NCI-H1694 treated with DMSO at 0.1 percent for 48 hours (cell line): Measurements from ENCODE around the gene MRGPRF.

ENCODE experiments used
- DNase-seq: peaks from one replicate; lab custom pipeline; 2025; lab: John Stamatoyannopoulos, UW

The MRGPRF gene

DNA sequence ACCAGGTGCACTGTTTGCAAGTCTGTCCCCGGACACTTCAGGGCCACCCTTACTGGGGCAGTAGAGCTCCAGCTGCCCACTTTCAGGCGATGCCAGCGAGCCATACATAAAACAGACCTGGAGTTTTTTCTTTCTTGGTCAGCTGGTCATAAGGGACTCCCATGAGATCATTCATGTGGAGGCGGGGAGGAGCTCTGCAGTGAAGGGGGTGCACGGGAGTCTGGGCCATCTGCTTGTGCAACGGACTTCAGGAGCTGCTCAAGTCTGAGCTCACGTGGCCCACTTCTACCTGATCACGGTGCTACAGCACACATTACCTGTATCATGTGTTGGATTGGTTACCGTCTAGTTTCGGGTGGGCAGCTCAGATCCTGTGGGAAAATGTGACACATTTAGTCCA, 9.2 kb upstream of the MRGPRF start:
- DNase-seq, result no peak

DNA sequence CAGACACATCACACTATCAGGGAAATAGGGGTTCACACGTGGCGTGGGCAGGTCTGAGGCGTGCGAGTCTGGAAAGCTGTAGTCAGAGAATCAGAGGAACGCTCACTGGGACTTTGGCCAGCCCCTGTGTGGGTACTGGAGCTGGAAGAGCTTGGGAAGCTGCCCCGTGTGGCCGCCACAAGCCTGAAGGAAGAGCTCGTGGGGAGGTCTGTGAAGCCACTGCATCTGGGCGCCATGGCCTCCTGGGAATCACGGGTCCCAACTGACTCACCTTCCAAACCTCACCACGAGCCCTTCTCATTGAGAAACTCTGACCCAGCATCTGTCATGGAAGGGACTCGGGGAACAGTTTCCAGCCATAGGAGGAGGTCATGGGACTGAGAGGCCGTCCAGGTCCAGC, 5.9 kb upstream of the MRGPRF start:
- no peak for DNase-seq

DNA sequence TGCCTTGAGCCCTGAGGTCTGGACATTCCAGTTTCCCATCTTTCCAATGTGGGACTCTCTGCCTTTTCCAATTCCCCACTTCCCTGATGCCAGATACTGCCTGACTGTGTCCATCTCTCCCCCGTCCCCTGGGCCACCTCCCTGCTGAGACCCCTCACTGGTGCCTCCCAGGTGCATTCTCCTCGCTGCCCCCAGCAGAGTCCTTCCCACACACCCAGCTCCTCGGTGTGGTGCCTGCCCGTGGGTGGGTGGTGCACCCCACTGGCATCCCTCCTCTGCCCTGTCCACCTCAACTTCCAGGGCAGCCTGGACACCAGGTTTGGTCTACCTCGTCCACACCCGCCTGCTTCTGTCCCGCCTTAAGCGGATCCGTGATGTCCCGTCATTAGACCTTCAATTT, 4.9 kb upstream of the MRGPRF start:
- DNase-seq, result no peak

DNA sequence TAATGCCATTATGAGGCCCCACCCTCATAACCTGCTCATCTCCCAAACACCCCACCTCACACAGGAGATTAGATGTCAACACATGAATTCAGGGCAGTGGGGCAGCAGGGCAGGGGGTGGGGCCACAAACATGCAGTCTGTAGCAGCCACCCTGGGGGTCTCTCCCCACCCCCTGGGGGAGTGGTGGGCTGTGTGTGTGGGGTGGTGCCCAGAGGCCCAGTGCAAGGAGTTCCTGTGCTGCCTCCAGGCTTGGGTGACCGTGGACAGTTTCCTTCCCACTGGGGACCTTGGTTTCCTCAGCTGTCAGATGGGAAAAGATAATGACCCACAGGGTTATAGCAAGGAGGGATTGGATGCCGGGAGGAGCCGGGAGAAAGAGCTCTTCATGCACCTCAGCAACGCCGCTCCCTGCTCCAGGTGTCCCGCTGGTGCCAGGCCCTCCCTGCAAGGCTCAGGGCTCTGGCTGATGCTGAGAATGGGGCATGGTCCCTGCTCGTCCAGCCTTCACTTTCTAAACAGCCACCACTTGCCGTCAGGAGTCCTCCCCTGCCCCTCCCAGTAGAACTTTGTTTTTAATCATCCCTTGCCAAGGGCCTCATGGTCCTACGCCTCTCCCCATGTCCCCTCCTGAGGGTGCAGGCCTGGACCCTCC, 2.0 kb upstream of the MRGPRF start:
- DNase-seq, result no peak

DNA sequence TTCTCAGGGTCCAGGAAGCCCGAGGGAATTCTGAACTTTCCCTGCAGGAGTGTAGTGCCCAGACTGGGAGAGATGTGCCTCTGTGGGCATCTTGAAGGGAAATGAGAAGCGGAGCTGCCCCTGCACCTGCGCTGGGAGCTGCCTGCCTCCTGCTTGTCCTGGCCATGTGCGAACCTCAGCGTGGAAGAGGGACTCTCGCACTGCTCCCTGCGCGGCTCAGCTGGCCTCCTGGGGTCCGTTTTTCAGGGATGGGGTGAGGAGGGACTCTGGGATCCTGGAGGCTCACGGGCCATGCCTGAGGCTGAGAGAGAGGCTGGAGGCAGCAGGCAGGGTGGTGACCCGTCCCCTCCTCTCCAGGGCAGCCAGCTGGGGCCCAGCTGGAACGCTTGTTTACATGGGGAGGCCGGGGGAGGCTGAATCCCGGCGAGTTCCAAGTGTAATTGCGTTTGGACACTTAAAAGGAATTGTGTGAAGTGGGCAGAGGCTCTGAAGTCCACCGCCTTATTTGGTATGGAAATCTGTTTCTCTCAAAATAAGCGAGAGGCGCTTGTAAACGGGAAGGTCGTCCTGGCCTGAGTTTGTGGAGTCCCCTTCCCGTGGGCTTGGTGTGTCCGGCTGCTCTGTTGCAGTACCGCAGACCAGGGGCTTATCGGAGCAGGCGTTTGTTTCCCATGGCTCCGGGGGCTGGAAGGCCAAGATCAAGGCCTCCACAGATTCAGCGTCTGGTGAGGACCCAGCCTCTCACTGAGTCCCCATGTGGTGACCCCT, 1.2 kb upstream of the MRGPRF start:
- DNase-seq, result no peak

GRCh38 chr11:69012092-69013008, 696 bp downstream of the MRGPRF start:
- no peak for DNase-seq

DNA sequence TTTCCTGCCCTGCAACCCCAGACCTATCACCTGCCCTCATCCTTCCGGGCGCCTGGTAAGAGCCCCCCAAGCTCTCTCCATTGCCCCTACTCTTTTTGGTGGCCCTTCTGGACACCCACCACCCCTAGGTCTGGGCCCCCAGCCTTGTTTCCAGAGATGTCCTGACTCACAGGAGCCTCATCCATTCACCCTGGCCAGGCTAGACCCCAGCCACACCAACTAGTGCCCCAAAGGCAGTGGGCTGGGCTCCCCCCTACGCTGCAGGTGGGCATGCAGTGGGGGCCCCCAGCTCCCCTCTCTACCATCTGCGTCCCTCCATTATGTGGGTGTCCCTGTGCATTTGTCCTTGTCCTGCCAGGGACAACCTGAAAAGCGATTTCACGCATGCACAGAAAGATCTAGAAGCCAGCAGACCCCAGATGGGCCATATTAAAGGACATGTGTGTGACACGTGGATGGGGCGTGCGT, 1.4 kb downstream of the MRGPRF start:
- DNase-seq, result no peak

- DNase-seq, result no peak
These were observed 2.0 kb downstream of the MRGPRF start for GRCh38 chr11:69010964-69011623.

- DNase-seq, result no peak
These were observed 2.6 kb downstream of the MRGPRF start for GRCh38 chr11:69010361-69010891.

DNA sequence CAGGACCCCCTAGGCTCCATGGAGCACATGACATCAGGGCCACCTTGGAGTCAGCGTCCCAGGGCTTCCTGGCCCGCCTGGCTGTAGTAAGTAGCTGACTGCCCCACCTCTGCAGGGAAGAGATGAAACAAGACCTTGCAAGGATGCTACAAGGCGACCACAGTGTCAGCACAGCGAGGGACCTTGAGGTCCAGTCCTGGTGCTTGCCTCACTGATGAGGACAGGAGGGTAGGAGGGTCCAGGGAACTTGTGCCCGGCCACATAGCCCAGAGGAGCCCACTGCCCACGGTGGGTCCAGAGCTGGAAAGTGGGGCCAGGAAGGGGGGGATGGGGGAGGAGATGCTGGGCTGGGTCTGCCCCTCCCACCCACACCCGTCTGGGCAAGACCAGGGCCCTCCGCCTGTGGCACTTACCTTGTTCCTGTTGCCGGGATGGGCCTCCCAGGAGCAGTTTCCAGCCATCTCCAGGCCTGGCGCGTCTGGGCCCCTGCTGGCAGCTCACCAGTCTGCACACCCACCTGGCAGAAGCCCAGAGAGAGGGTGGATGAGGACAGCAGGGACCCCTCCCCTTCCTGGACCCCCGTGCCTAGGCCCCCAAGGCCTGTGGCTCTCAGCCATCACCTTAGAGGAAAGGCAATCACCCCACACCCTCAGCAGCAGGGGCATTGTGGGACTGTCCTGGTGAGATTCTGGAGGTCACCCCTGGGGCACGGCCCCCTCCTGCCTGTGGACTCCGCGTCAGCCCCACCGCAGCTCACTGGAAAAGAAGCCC, 3.4 kb downstream of the MRGPRF start:
- DNase-seq, result no peak

GRCh38 chr11:69008737-69009440, 4.2 kb downstream of the MRGPRF start:
- no peak for DNase-seq

DNA sequence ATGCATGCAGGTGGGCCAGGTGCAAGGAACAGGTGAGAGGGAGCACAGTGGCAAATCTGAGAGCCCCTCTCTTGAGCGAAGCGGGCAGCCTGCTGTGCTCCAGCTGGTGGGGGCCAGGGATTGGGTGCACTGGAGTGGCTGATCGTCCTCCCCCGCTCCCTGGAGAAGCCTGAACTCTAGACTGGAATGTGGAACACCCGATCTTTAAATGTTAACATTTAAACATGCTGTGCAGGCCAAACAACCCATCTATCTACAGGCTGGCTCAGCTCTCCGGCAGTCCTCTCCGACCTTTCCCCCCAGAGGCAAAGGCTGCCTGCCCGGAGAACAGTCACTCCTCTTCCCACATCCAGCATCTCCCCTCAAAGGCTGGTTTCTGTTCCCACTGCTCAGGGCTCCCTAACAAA, 5.1 kb downstream of the MRGPRF start:
- no peak for DNase-seq

- no peak for DNase-seq
These were observed 6.2 kb downstream of the MRGPRF start for GRCh38 chr11:69006816-69007215.

- no peak for DNase-seq
These were observed 7.2 kb downstream of the MRGPRF start for GRCh38 chr11:69005631-69006368.

GRCh38 chr11:69005183-69005630, 7.8 kb downstream of the MRGPRF start:
- DNase-seq, result no peak

GRCh38 chr11:69004411-69005182, 8.4 kb downstream of the MRGPRF start:
- no peak for DNase-seq

DNA sequence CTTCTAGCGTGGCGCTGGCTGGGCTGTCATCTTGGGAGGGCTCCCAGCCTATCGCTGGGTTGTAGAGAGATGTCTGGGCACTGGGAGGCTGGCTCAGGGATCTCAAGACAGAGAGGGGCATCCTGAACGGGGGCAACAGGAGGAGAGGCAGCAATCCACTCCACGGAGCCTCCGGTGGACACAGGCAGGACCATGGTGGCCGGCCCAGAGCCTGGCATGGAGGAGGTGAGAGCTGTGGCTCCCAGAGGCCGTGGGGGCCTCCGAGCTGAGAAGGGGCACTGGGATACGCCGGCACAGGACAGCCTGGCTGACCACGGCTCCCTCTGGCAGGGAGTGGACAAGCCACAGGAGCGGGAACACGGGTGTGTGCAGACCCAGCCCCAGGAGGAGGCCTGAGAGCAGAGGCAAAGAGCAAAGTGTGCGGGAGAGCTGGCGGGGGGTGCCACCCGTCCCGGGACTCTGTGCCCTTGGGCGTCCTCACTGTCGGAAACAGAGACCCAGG, 9.1 kb downstream of the MRGPRF start:
- no peak for DNase-seq

DNA sequence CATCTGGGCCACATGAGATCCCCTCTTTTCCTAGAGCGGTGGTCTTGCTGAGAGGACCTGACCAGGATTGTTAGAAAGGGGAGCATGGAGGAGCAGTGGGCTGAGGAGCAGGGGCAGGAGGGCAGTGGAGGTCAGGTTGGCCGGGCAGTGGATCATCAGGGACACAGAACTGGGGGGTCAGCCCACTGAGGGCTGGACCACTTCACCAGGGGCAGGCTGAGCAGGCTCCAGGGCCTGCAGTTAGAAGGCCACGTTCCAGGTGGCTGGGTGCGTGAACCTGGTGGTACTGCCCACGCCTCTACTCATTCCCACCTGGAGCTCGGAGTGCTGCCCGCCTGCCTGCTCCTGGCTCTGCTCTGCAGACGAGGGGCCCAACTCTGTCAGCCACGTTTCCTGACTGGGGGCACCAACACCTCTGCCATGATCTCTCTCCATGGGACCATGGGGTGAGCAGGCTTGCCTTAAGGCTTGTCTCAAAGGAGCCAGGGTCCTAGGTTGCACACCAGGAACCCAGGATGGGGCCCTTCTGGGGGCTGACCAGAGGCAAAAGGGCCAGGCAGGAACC, 9.7 kb downstream of the MRGPRF start:
- DNase-seq, result no peak
